Measurements from ENCODE around the gene NEU2.
A peak's percentile ranks its signal among the peaks of the same experiment; 100 is the strongest.

GRCh38 chr2:232982926-232983668, 49.4 kb upstream of the NEU2 start:
- TF ChIP-seq CTCF (IDR thresholded peaks at IDR 0.05 in 2 of 3, conservative IDR thresholded peaks at IDR 0.05 in 1 of 3; ENCODE audit: insufficient read depth in 2 of 3, low read depth in 1 of 3, low read length in 3 of 3) (peak; percentile 19 to 28 (median 20); a peak in 2 of 6 replicates), HDAC2 (IDR thresholded peaks at IDR 0.05) (no peak), CAMTA2 (CRISPR knock-in tag; conservative IDR thresholded peaks at IDR 0.05) (no peak), RNF2 (IDR thresholded peaks at IDR 0.05) (no peak), ZNF12 (CRISPR knock-in tag; IDR thresholded peaks at IDR 0.05) (no peak), TAF1 (IDR thresholded peaks at IDR 0.05; ENCODE audit: control insufficient read depth, extremely low read depth, insufficient read depth, low read length, severe bottlenecking) (no peak), CREB1 (IDR thresholded peaks at IDR 0.05) (no peak), CREB1 (CRISPR knock-in tag; IDR thresholded peaks at IDR 0.05) (no peak), JUN (IDR thresholded peaks at IDR 0.05; ENCODE audit: borderline replicate concordance, low read depth, low read length) (no peak), JUN (CRISPR knock-in tag; IDR thresholded peaks at IDR 0.05; ENCODE audit: borderline replicate concordance) (no peak), NCOA2 (IDR thresholded peaks at IDR 0.05; ENCODE audit: partially characterized antibody in 2 of 2) (no peak), MED1 (CRISPR knock-in tag; IDR thresholded peaks at IDR 0.05; ENCODE audit: borderline replicate concordance) (no peak), FOXJ3 (CRISPR knock-in tag; IDR thresholded peaks at IDR 0.05) (no peak), CEBPB (tag; IDR thresholded peaks at IDR 0.05) (no peak)
